Measurements from ENCODE around the gene DNAJC25.

- TF ChIP-seq CTCF (IDR thresholded peaks at IDR 0.05) (no peak), POLR2A (IDR thresholded peaks at IDR 0.05) (no peak)
These were observed 48.1 kb downstream of the DNAJC25 start for GRCh38 chr9:111679199-111679598.
